SK-N-SH (cell line): ENCODE measurements around the gene CPLANE1. TPM values are rescaled to one million over a fixed set of nuclear protein-coding genes. Genes with fewer than 3 reads are reported as not detected.

Experiments used
- CTCF ChIA-PET: fragments of 300-600, 350-600 bp; formaldehyde crosslinking; extraction: SDS; loops from one replicate; lab custom pipeline; 2021; lab: Yijun Ruan, JAX
- POLR2A ChIA-PET: fragments of 350-600 bp; sonication (Branson Sonifier 250); formaldehyde crosslinking; extraction: SDS; loops from one replicate; lab custom pipeline; 2020; ENCODE audit warnings: antibody characterized with exemption, inconsistent platforms; lab: Yijun Ruan, JAX
- DNase-seq: peaks from one replicate; pipeline ENCODE4 v3.0.0; 2012
- H2AFZ ChIP-seq: fragments of 200-600 bp; sonication (generic); 2 replicates; pipeline ENCODE4 v1.8.1; 2016; ENCODE audit warnings: antibody characterized with exemption, mild to moderate bottlenecking, low read depth
- H3F3A ChIP-seq: fragments of 200-600 bp; sonication (generic); replicated peaks from 2 replicates; pipeline ENCODE3; 2016; ENCODE audit warnings: antibody characterized with exemption, mild to moderate bottlenecking; ENCODE audit not compliant: insufficient read depth
- H3K27ac ChIP-seq, 2 experiments: fragments of 200-500 bp in 1 of 2; fragments of 200-600 bp in 1 of 2; sonication (Bioruptor generic) in 1 of 2; sonication (generic), shearing (Covaris generic) in 1 of 2; 2 replicates each; pipeline versions ENCODE4 v1.5.1 to v1.6.1; 2014 to 2016; ENCODE audit warnings: low read depth in 2 of 2, inconsistent platforms in 1 of 2, low read length in 1 of 2, mild to moderate bottlenecking in 1 of 2, mixed read lengths in 1 of 2
- H3K27me3 ChIP-seq: fragments of 200-600 bp; sonication (generic), shearing (Covaris generic); 2 replicates; pipeline ENCODE4 v1.6.1; 2016; ENCODE audit warnings: mixed run types; ENCODE audit not compliant: insufficient read depth
- H3K36me3 ChIP-seq, 2 experiments: fragments of 200-500 bp in 1 of 2; fragments of 200-600 bp in 1 of 2; sonication (Bioruptor generic) in 1 of 2; sonication (generic) in 1 of 2; replicated peaks in 1 of 2; 2 replicates each; pipeline versions ENCODE3 to v1.5.1; 2014 to 2016; ENCODE audit warnings: low read length in 1 of 2, mild to moderate bottlenecking in 1 of 2; ENCODE audit not compliant: insufficient read depth in 2 of 2, control insufficient read depth in 1 of 2
- H3K4me1 ChIP-seq, 2 experiments: fragments of 200-500 bp in 1 of 2; fragments of 200-600 bp in 1 of 2; sonication (Bioruptor generic) in 1 of 2; sonication (generic), shearing (Covaris generic) in 1 of 2; 2 replicates each; pipeline versions ENCODE4 v1.5.1 to v1.6.1; 2014 to 2016; ENCODE audit warnings: low read depth in 1 of 2, low read length in 1 of 2, mixed run types in 1 of 2; ENCODE audit not compliant: insufficient read depth in 2 of 2, control insufficient read depth in 1 of 2
- H3K4me2 ChIP-seq: fragments of 200-600 bp; sonication (generic), shearing (Covaris generic); 2 replicates; pipeline ENCODE4 v1.6.1; 2017; ENCODE audit warnings: mixed run types
- H3K4me3 ChIP-seq, 2 experiments: fragments of 200-500 bp in 1 of 2; fragments of 200-600 bp in 1 of 2; sonication (Bioruptor generic) in 1 of 2; sonication (generic), shearing (Covaris generic) in 1 of 2; 2 replicates each; pipeline versions ENCODE4 v1.5.1 to v1.8.1; 2014 to 2016; ENCODE audit warnings: low read depth in 2 of 2, inconsistent platforms in 1 of 2, low read length in 1 of 2, mild to moderate bottlenecking in 1 of 2, mixed read lengths in 1 of 2, moderate library complexity in 1 of 2
- H3K79me2 ChIP-seq: fragments of 200-600 bp; sonication (generic); 2 replicates; pipeline ENCODE4 v1.8.1; 2017; ENCODE audit warnings: mild to moderate bottlenecking; ENCODE audit not compliant: insufficient read depth
- H3K9ac ChIP-seq: fragments of 200-600 bp; sonication (generic); 2 replicates; pipeline ENCODE4 v1.6.1; 2017; ENCODE audit warnings: mixed run types
- H3K9me2 ChIP-seq: fragments of 200-600 bp; sonication (generic); 2 replicates; pipeline ENCODE4 v1.6.1; 2017; ENCODE audit warnings: mixed run types
- H3K9me3 ChIP-seq: fragments of 200-600 bp; sonication (generic); 2 replicates; pipeline ENCODE4 v1.6.1; 2017; ENCODE audit warnings: mixed run types, mild to moderate bottlenecking, moderate library complexity
- H4K20me1 ChIP-seq: fragments of 200-600 bp; sonication (generic); 2 replicates; pipeline ENCODE4 v1.6.1; 2017; ENCODE audit warnings: mild to moderate bottlenecking, mixed run types; ENCODE audit not compliant: insufficient read depth
- EP300 ChIP-seq, 2 experiments: IDR thresholded peaks; 2 replicates each; pipeline versions ENCODE4 v1.4.0 to v1.6.1; 2012; ENCODE audit warnings: borderline replicate concordance in 1 of 2, low read depth in 1 of 2, low read length in 1 of 2
- FOSL2 ChIP-seq: IDR thresholded peaks from 2 replicates; pipeline ENCODE4 v1.4.0; 2012; ENCODE audit warnings: low read depth, mild to moderate bottlenecking, moderate library complexity, borderline replicate concordance
- FOXJ3 ChIP-seq: sonication (generic); formaldehyde crosslinking; IDR thresholded peaks from 2 replicates; pipeline ENCODE4 v1.5.1; 2020; ENCODE audit warnings: mild to moderate bottlenecking, missing genetic modification reagents
- FOXM1 ChIP-seq: IDR thresholded peaks from 2 replicates; pipeline ENCODE4 v1.4.0; 2012; ENCODE audit warnings: low read depth, mild to moderate bottlenecking
- GABPA ChIP-seq: IDR thresholded peaks from 2 replicates; pipeline ENCODE4 v1.4.0; 2012; ENCODE audit warnings: low read depth, mild to moderate bottlenecking
- GATA2 ChIP-seq: sonication (generic); formaldehyde crosslinking; IDR thresholded peaks from 2 replicates; pipeline ENCODE4 v1.5.0; 2020; ENCODE audit warnings: mild to moderate bottlenecking, missing genetic modification reagents
- MXI1 ChIP-seq: IDR thresholded peaks from 2 replicates; pipeline ENCODE4 v1.6.1; 2012; ENCODE audit warnings: mild to moderate bottlenecking, low read depth, low read length, improper control_type of control experiment
- NRF1 ChIP-seq: IDR thresholded peaks from 2 replicates; pipeline ENCODE4 v1.6.1; 2012; ENCODE audit warnings: low read depth, mild to moderate bottlenecking, low read length
- RAD21 ChIP-seq: IDR thresholded peaks from 2 replicates; pipeline ENCODE4 v1.6.1; 2012; ENCODE audit warnings: mild to moderate bottlenecking, low read length
- RCOR1 ChIP-seq: fragments of 150-350 bp; IDR thresholded peaks from 2 replicates; pipeline ENCODE4 v1.6.1; 2017; ENCODE audit warnings: antibody characterized with exemption, low read length
- REST ChIP-seq: IDR thresholded peaks from 2 replicates; pipeline ENCODE4 v1.6.1; 2012; ENCODE audit warnings: mild to moderate bottlenecking, low read depth, low read length, moderate library complexity
- SIN3A ChIP-seq: IDR thresholded peaks from 2 replicates; pipeline ENCODE4 v1.6.1; 2012; ENCODE audit warnings: low read depth, mild to moderate bottlenecking, low read length, moderate library complexity, borderline replicate concordance
- TAF1 ChIP-seq: IDR thresholded peaks from 2 replicates; pipeline ENCODE4 v1.6.1; 2012; ENCODE audit warnings: low read depth, mild to moderate bottlenecking, low read length, moderate library complexity, borderline replicate concordance
- TCF12 ChIP-seq: IDR thresholded peaks from 2 replicates; pipeline ENCODE4 v1.4.0; 2012
- TEAD4 ChIP-seq: IDR thresholded peaks from 2 replicates; pipeline ENCODE4 v1.4.0; 2012; ENCODE audit warnings: mild to moderate bottlenecking, borderline replicate concordance; ENCODE audit not compliant: insufficient read depth
- YY1 ChIP-seq: IDR thresholded peaks from 2 replicates; pipeline ENCODE4 v1.4.0; 2012; ENCODE audit warnings: low read depth, mild to moderate bottlenecking
- WGBS: methylation state at CpG from one replicate; pipeline ENCODE4 v1.1.6; 2017; ENCODE audit warnings: low lambda C conversion rate; 5-methylcytosine and 5-hydroxymethylcytosine counted together
- polyA plus RNA-seq, 3 experiments: library from polyadenylated mRNA; depleted of rRNA; stranded (reverse); fragments of >200 nt; gene quantifications; 2 replicates each; pipeline ENCODE4 v1.2.3, GENCODE V29; 2012
- TF ChIP-seq, protein P1 (sequence below): fragments of 150-350 bp; IDR thresholded peaks from 2 replicates; pipeline ENCODE4 v1.6.1; 2017; ENCODE audit warnings: antibody characterized with exemption, low read length, low read depth, borderline replicate concordance
- TF ChIP-seq, protein P2 (sequence below): IDR thresholded peaks from 2 replicates; pipeline ENCODE4 v1.4.0; 2012; ENCODE audit warnings: low read depth, borderline replicate concordance

CPLANE1 gene
- polyA plus RNA-seq, 1 of the 3 experiments (the other 2 are of a cell fraction) = 3.6 TPM

DNA sequence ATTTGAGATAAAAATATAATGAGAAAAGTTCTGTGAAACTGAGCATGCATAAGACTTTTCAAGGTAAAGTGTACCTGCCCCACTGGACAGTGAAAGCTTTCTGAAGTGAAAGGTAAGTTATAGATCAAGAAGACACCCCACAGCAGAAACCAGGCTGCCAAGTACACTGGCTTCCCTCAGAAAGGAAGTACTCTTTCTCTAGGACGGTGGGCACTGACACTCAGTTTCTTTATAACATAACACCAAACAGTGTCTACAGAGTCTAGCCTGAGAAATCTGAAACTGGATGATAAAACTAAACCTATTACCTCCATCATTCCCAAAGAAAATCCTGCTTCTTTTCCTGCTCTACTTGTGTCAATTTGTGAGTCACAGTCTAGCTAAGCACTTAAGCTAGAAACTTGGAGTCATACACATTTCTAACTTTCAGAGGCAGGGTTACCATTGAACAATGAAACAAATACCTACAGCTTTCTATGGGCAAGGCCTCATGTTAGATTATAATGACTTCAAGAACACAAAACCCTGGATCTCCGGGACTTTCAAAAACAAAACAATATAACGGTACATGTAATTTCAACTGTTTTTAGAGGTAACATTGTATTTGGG is 136.7 kb downstream of the CPLANE1 start:
- no peaks in the 10 kb centered on the region for H4K20me1 ChIP-seq
- H3K9me2 ChIP-seq = no peaks in the 10 kb centered on the region
- H3K4me2 ChIP-seq = no peak overlapping the region
- TF ChIP-seq, protein P1, sequence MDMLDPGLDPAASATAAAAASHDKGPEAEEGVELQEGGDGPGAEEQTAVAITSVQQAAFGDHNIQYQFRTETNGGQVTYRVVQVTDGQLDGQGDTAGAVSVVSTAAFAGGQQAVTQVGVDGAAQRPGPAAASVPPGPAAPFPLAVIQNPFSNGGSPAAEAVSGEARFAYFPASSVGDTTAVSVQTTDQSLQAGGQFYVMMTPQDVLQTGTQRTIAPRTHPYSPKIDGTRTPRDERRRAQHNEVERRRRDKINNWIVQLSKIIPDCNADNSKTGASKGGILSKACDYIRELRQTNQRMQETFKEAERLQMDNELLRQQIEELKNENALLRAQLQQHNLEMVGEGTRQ = no peak
- TF ChIP-seq YY1 = no peak
- H3K36me3 ChIP-seq = peaks cover 30 to 52% of the 10 kb centered on the region in 2 experiments
- no peaks in the 10 kb centered on the region for H3F3A ChIP-seq
- H3K79me2 ChIP-seq = no peaks in the 10 kb centered on the region
- CTCF ChIA-PET = no interaction called here
- no peaks in the 10 kb centered on the region for H3K9me3 ChIP-seq
- H3K27ac ChIP-seq = no peak overlapping the region
- H2AFZ ChIP-seq = no peak overlapping the region
- POLR2A ChIA-PET = no interaction called here
- no peak overlapping the region for H3K9ac ChIP-seq
- DNase-seq = no peak
- no peaks in the 10 kb centered on the region for H3K4me1 ChIP-seq
- 90% methylated on average over 3 of the region's 3 CpGs for WGBS
- no peak overlapping the region for H3K4me3 ChIP-seq
- H3K27me3 ChIP-seq = no peaks in the 10 kb centered on the region

GRCh38 chr5:37111426-37112382 is 137.5 kb downstream of the CPLANE1 start:
- DNase-seq = no peak
- Histone ChIP-seq H3K79me2 (no peaks in the 10 kb centered on the region), H3K4me3 (no peak overlapping the region), H3K9ac (no peak overlapping the region), H3F3A (no peaks in the 10 kb centered on the region), H3K27ac (no peak overlapping the region), H4K20me1 (no peaks in the 10 kb centered on the region), H3K36me3 (peaks cover 37 to 60% of the 10 kb centered on the region in 2 experiments), H3K9me2 (no peaks in the 10 kb centered on the region), H3K9me3 (no peaks in the 10 kb centered on the region), H3K27me3 (no peaks in the 10 kb centered on the region), H2AFZ (no peak overlapping the region), H3K4me2 (no peak overlapping the region), H3K4me1 (no peaks in the 10 kb centered on the region)
- CTCF ChIA-PET = no interaction called here
- POLR2A ChIA-PET = no interaction called here
- WGBS = 96% methylated on average over 4 of the region's 4 CpGs
- TF ChIP-seq TAF1 = no peak
- TF ChIP-seq FOXJ3 (CRISPR knock-in tag) = no peak
- TF ChIP-seq GATA2 (CRISPR knock-in tag) = no peak
- TF ChIP-seq REST = no peak
- no peak for TF ChIP-seq TEAD4
- TF ChIP-seq SIN3A = no peak
- no peak for TF ChIP-seq RCOR1
- TF ChIP-seq, protein P2, sequence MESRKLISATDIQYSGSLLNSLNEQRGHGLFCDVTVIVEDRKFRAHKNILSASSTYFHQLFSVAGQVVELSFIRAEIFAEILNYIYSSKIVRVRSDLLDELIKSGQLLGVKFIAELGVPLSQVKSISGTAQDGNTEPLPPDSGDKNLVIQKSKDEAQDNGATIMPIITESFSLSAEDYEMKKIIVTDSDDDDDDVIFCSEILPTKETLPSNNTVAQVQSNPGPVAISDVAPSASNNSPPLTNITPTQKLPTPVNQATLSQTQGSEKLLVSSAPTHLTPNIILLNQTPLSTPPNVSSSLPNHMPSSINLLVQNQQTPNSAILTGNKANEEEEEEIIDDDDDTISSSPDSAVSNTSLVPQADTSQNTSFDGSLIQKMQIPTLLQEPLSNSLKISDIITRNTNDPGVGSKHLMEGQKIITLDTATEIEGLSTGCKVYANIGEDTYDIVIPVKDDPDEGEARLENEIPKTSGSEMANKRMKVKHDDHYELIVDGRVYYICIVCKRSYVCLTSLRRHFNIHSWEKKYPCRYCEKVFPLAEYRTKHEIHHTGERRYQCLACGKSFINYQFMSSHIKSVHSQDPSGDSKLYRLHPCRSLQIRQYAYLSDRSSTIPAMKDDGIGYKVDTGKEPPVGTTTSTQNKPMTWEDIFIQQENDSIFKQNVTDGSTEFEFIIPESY = no peak
- TF ChIP-seq EP300 (IDR thresholded peaks at IDR 0.05; ENCODE audit: borderline replicate concordance in 1 of 2, low read depth in 1 of 2, low read length in 1 of 2) = no peak
- no peak for TF ChIP-seq MXI1
- TF ChIP-seq FOSL2 = no peak
- TF ChIP-seq FOXM1 = no peak
- no peak for TF ChIP-seq TCF12
- TF ChIP-seq, protein P1 = no peak
- TF ChIP-seq RAD21 = no peak
- TF ChIP-seq NRF1 = no peak
- no peak for TF ChIP-seq GABPA
